Renal cortex interstitium (tissue), 11 donors: ENCODE measurements around the gene SETD1A. TPM values are rescaled to one million over a fixed set of nuclear protein-coding genes. Genes with fewer than 3 reads are reported as not detected.

Experiments used
- DNase-seq, 11 donors: peaks; one replicate each; pipeline ENCODE4 v3.0.0-alpha.2; 2013; ENCODE audit warnings: low read depth in 9 of 11, low spot score in 4 of 11; ENCODE audit errors: extremely low read depth in 1 of 11
- polyA plus RNA-seq, 3 donors: library from polyadenylated mRNA; unstranded; fragments of 120-200 nt; gene quantifications; one replicate each; pipeline ENCODE4 v1.2.1, GENCODE V29; 2013; ENCODE audit not compliant: insufficient read length in 3 of 3

The SETD1A gene
- polyA plus RNA-seq, 3 donors = 17.3 to 19.7 (median 18.7) TPM

GRCh38 chr16:30990105-30990504 lies 32.6 kb downstream of the SETD1A start:
- DNase-seq = no peak

GRCh38 chr16:30991052-30991451 lies 33.5 kb downstream of the SETD1A start:
- DNase-seq = no peak

- no peak for DNase-seq
Measured at GRCh38 chr16:30992276-30992780, 34.8 kb downstream of the SETD1A start.

DNA sequence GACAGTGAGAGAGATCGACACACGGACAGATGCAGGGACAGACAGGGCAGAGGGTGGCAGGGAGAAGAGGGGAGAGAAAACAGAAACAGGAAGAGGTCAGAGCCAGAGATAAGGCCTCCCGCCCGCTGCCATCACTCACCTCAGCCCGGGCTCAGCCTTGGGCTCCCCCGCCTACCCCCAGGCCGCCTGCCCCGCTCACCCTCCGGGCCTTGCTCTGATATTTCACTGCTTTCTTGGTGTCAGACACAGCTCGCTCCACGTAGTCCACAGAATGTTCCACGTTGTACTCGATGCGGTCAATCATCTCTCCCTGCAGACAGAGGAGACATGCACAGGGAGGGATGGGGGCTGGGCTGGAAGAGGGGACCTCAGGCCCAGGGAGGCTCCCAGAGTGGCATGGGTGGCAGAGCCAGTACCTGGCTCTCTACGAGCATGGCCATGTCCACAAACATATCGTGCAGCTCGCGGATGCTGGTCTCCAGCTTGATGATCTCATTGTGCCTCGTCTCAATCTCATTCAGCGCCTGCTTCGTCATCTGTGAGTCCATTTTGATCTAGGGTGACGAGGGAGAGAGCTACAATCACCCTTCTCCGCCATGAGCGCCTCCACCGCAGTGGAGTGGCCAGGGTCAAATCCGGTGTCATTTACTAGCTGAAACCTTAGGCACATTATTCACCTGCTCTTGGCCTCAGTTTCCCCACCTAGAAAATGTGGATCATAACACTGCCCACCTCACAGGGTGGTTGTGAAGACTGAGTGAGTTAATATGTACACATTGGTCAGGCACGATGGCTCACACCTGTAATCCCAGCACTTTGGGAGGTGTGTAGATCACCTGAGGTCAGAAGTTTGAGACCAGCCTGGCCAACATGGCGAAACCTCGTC lies 35.6 kb downstream of the SETD1A start:
- no peak for DNase-seq

GRCh38 chr16:30995927-30996323 lies 38.4 kb downstream of the SETD1A start:
- no peak for DNase-seq

DNA sequence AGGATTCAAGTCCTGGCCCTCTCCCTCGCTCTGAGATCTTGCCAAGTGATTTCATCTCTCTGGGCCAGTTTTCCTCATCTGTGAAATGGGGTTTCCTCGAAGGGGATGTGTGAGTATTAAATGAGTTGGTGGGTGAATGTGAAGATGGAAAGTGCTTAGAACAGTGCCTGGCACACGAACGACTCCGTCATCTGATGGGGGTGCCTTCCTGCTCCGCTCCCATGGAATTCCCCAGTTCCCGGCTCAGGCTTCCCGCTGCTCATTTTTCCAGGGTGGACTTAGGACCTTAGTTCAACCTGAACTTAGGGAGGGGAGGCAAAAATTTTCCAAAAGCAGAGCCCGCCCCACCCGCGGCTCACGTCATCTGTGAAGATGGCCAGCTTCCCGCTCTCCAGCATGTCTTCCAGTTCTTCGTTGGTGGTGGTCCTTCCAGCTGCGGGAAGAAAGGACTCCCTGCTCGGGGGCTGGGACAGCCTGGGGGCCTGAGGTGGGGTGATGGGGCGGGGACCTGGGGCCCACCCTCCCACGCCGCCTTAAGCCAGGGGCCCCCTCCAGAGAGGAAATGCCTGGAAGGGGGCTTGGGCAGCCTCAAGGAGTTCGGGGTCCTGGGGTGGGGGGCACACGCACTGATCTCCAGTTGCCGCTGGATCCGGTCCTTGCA lies 38.9 kb downstream of the SETD1A start:
- no peak for DNase-seq

- DNase-seq = no peak
Measured at GRCh38 chr16:30996985-30997724, 39.6 kb downstream of the SETD1A start.

DNA sequence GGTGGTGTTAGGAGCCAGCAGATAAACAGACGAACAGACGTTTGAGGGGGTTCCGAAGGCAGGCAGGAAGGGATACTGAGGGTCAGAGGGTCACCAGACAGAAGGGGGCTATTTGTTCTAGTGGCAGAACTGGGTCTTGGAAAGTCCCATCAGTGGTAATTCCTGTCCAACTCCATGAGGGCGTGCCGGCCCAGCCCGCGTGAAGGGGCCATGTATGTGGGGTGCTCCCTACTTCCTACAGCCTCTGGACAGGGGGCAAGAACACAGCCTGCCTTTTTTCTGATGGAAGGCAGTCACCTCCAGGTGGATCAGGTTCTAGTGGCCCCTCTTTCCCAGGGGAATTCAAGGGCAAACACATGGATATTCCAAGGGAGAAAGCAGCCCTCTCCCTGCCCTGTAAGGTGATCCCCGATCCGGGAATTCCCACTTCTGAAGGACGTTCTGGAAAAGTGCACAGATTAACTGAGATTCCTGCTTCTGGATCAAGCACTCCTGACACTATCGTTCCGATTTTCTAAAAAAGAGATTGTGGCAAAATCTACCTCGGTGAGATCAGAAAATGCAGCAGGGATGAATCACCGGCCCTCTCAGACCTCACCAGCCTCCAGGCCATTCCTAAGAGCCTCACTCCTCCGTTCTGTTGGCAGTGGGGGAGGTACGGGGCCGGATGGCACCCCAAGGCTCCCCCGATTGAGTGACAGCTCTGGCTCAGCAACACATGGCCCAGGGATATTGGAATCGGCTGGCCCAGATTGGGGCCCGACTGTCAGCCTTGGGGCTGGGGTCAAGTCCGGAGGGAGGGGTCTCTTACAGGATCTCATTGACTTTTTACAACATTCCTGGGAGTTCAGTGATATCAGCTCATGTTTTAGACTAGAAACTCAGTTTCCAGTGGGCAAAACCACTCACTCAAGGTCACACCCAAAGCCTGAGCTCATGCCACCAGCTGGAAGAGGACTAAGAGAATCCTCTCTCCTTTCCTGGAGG lies 40.5 kb downstream of the SETD1A start:
- no peak for DNase-seq

DNA sequence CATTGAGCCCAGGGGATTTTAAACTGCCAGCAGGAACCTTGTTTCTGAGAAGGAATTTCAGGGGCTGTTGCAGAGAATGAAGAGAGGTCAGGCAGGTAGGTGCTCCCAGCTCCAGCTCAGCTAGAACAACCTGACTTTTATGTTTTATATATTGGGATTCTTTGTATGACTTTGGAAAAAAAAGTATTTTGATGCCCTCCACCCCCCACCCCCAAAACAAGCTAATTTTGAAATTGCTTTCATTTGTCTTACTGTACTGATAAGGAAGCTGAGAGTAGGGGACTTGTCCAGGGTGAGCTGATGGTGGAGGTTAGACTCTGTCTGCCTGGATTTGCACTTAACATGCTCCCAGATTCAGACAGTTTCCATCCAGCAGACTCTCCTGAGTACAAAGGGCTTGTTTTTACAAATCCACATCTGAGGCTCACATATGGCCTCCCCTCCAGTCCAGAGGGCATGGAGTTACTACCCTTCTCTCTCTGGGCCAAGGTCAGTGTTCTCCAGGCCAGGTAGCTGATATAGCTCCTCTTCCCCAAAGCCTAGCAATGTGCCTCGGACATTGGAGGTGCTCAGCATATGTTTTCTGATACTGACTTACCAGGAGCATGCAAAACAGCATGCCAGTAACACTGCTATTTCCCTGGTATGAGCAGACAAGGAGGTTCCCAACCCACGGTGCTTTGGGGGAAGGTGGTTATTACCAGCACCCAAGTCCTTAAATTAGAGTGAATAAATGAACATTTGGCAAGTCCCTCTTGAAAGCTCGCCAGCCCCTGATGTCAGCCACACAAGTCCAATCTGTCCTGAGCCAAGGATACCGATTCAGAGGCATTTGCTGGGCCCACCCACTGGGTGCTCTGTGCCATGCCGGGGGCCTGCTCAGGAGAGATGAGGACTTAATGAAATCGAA lies 41.6 kb downstream of the SETD1A start:
- no peak for DNase-seq

DNA sequence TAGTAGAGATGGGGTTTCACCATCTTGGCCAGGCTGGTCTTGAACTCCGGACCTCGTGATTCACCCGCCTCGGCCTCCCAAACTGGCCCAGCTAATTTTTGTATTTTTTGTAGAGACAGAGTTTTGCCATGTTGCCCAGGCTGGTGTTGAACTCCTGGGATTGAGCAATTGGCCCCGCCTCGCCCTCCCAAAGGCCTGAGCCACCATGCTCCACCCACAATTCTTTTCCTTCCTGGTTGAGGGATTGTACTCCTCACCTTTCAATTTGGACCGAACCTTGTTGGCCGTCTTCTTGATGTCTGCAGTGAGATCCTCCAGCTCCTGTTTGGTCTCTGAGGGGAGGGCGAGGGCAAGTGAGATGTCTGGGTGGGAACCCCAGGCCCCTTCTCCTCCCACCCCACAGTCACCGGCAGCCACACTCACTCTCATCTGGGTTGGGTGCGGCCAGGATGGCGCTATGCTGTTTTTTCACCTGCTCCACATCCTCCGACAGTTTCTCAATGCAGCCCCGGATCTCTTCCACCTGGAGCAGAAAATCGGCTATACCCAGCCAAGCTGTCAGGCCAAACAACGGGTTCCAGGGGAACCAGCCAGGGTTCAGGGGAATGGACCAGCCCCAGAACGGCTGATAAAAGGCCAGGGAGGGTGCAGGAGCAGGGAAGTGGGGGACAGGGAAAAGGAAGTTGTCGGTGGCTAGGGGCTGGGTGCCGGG lies 43.3 kb downstream of the SETD1A start:
- DNase-seq = no peak

DNA sequence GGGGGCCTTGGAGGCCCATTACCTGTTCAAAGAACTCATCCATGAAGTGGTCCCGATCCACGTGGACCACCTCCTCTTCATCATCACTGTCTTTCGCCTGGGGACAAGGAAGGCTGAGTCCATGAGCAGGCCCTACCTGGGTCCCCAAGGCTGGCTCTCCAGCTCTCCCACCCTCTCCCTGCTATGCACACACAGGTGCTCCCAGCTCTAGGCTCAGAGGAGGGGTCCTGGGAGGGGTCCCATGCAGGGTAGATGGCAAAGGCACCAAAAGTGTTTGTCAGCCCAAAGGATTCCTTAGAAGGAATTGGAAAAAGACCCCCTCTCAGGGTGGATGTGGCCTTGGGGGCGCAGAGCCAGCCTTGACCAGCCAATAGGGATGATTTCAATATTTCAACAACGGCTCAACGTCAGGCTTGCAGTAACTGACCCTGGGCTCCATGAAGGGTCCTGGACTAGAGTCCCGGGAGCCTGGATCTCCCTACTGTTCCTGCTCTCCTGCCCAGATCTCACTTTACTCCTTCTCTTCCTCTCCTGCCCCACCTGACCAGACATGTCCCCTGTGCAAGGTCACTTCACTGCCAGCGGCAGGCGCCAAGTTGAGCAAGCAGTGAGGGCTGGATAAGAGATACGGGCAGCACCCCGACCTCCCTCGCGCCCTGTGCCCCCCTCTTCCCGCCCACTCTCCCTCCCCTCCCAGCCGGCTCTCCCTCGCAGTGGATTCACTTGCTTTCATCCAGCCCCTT lies 44.1 kb downstream of the SETD1A start:
- no peak for DNase-seq

GRCh38 chr16:31002250-31002700 lies 44.7 kb downstream of the SETD1A start:
- no peak for DNase-seq

DNA sequence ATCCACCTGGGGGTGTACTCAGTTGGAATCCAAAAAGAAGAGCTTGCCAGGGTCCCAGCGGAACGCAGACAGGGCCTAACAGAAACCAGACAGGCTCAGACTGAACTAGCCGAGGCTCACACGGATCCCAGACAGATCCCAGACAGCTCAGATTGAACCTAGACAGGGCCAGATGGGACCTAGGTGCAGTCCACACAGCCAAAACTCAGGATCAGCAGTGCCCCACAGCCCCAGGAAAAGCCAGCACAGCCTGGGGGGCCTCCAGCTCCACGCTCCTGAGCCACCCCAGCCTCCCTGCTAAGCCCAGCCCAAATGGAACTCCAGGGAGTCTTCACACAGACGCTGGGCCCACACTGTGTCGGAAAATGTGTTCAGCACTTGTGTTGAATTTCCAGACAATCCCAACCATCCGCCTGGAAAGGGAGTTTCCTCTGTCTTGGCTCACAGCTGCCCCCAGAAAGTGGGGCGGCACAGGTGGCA lies 45.3 kb downstream of the SETD1A start:
- DNase-seq = no peak

GRCh38 chr16:31003744-31004143 lies 46.2 kb downstream of the SETD1A start:
- no peak for DNase-seq

DNA sequence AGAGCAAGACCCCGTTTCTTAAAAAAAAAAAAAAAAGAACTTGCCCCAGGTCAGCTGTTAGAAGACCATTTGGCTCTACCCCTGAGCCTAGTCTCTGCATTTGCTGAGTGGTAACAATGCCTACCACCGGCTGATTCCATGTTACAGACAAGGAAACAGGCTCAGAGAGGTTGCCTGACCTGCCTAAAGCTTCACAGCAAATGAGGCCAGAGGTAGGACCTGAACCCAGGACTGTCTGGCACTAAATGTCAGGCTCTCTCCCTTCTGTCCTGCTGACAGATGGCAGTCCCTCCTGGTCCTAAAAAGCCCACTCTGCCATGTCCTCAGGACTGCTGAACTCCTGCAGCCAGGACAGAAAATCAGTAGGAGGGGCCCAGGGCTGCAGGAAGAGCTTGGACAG lies 47.1 kb downstream of the SETD1A start:
- no peak for DNase-seq
